ENCODE measurements around the gene TARBP1.

DNA sequence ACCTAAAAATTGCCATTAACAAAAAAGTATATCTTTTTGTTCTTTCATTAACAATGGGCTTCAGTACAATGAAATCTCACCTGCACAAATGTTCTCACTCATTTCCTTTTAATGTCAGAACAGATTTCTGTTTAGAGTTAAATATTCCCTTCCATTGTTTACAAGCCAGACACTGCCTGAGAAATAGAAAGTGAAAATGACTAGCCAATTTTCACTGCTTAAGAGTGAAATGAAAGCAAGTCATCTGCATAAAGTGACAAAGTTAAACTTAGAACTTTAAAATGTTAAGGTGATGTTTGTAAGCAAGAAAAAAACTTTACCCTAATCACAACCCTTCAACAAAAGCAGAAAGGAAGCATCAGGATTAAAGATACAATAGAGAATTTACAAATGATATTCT, 78.2 kb downstream of the TARBP1 start:
- TF ChIP-seq, protein P1, sequence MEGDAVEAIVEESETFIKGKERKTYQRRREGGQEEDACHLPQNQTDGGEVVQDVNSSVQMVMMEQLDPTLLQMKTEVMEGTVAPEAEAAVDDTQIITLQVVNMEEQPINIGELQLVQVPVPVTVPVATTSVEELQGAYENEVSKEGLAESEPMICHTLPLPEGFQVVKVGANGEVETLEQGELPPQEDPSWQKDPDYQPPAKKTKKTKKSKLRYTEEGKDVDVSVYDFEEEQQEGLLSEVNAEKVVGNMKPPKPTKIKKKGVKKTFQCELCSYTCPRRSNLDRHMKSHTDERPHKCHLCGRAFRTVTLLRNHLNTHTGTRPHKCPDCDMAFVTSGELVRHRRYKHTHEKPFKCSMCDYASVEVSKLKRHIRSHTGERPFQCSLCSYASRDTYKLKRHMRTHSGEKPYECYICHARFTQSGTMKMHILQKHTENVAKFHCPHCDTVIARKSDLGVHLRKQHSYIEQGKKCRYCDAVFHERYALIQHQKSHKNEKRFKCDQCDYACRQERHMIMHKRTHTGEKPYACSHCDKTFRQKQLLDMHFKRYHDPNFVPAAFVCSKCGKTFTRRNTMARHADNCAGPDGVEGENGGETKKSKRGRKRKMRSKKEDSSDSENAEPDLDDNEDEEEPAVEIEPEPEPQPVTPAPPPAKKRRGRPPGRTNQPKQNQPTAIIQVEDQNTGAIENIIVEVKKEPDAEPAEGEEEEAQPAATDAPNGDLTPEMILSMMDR (IDR thresholded peaks at IDR 0.05; ENCODE audit: poor library complexity), result no peak
- no peak for TF ChIP-seq EZH2 (IDR thresholded peaks at IDR 0.05; ENCODE audit: borderline replicate concordance)
- no peak for TF ChIP-seq EZH2phosphoT487 (IDR thresholded peaks at IDR 0.05; ENCODE audit: low read depth, severe bottlenecking, unreplicated experiment)
